Esophagus muscularis mucosa (tissue), 4 donors: Measurements from ENCODE around the gene RIPOR2. TPM values are rescaled to one million over a fixed set of nuclear protein-coding genes. Genes with fewer than 3 reads are reported as not detected.

Experiments used
- DNase-seq: peaks from one replicate; pipeline ENCODE4 v3.0.0-alpha.2; 2017; ENCODE audit errors: extremely low spot score
- H3K27ac ChIP-seq, 4 donors: fragments of 200-600 bp; sonication (generic); replicated peaks in 1 of 4; 1 replicate in 3 of 4; 2 replicates in 1 of 4; pipeline ENCODE4 v1.5.1; 2016 to 2019; ENCODE audit warnings: mild to moderate bottlenecking in 1 of 4
- H3K27me3 ChIP-seq, 4 donors: fragments of 200-600 bp; sonication (generic); one replicate each; pipeline versions ENCODE4 v1.5.1 to v1.6.0; 2016 to 2019
- H3K36me3 ChIP-seq, 4 donors: fragments of 200-600 bp; sonication (generic); one replicate each; pipeline ENCODE4 v1.5.1; 2016 to 2019
- H3K4me1 ChIP-seq, 4 donors: fragments of 200-600 bp; sonication (generic); one replicate each; pipeline ENCODE4 v1.5.1; 2016 to 2019
- H3K4me3 ChIP-seq, 4 donors: fragments of 200-600 bp; sonication (generic); 1 replicate in 2 of 4; 2 replicates in 2 of 4; pipeline ENCODE4 v1.5.1; 2016 to 2019; ENCODE audit warnings: mild to moderate bottlenecking in 4 of 4, moderate library complexity in 1 of 4
- H3K9me3 ChIP-seq, 4 donors: fragments of 200-600 bp; sonication (generic); 1 replicate in 3 of 4; 2 replicates in 1 of 4; pipeline ENCODE4 v1.5.1; 2016 to 2019
- CTCF ChIP-seq, 3 experiments: fragments of 200-600 bp in 2 of 3; fragments of 450-650 bp in 1 of 3; sonication (generic) in 2 of 3; IDR thresholded peaks; one replicate each; pipeline ENCODE4 v1.5.1; 2017 to 2019; ENCODE audit warnings: antibody characterized with exemption in 3 of 3, mild to moderate bottlenecking in 2 of 3, moderate library complexity in 1 of 3
- EP300 ChIP-seq: sonication (generic); formaldehyde crosslinking; IDR thresholded peaks from one replicate; pipeline ENCODE4 v1.6.1; 2017; ENCODE audit warnings: antibody characterized with exemption
- POLR2A ChIP-seq: fragments of 450-650 bp; IDR thresholded peaks from one replicate; pipeline ENCODE4 v1.6.1; 2017; ENCODE audit warnings: antibody characterized with exemption, moderate library complexity, mild to moderate bottlenecking, low read depth
- POLR2AphosphoS5 ChIP-seq, 2 donors: sonication (generic); formaldehyde crosslinking; IDR thresholded peaks; one replicate each; pipeline ENCODE4 v1.6.1; 2017; ENCODE audit warnings: antibody characterized with exemption in 2 of 2
- WGBS: methylation state at CpG from one replicate; pipeline ENCODE4 v1.1.5; 2018; 5-methylcytosine and 5-hydroxymethylcytosine counted together
- intact Hi-C: fragments of 100-400 bp; cut with DNase I; formaldehyde crosslinking; loops from one replicate; pipeline ENCODE4 v1.15.1; 2023
- total RNA-seq, 4 donors: library from RNA; depleted of rRNA; stranded (reverse); fragments of >200 nt; gene quantifications; one replicate each; pipeline versions ENCODE4 v1.1.0 to v1.2.1, GENCODE V29; 2016

RIPOR2 gene
- total RNA-seq, 4 donors from 2014 or later, result 2.6 to 14.4 (median 5.1) TPM

- TF ChIP-seq POLR2A (no peak), EP300 (no peak)
- H3K36me3 ChIP-seq, result no peaks in the 10 kb centered on the region
- peaks cover 0 to 47% (median 3%) of the 10 kb centered on the region in 4 donors for H3K27me3 ChIP-seq
- peak; percentile 79 for DNase-seq
- H3K4me3 ChIP-seq, result peak overlapping the region; percentile 60 to 69 (median 61)
- peaks cover 10 to 44% (median 38%) of the 10 kb centered on the region in 4 donors for H3K4me1 ChIP-seq
- intact Hi-C loops, result no loop called here
- H3K9me3 ChIP-seq, result no peaks in the 10 kb centered on the region
- no peak overlapping the region for H3K27ac ChIP-seq
- WGBS, result 83% methylated on average over 6 of the region's 6 CpGs
Observed at GRCh38 chr6:24911796-24912382, 23.9 kb downstream of the RIPOR2 start.

- Histone ChIP-seq H3K36me3 (no peaks in the 10 kb centered on the region), H3K27me3 (peaks cover 0 to 47% (median 3%) of the 10 kb centered on the region in 4 donors), H3K27ac (peak overlapping the region; percentile 25 to 68 (median 64)), H3K4me3 (peak overlapping the region; percentile 60 to 69 (median 61)), H3K4me1 (peaks cover 10 to 44% (median 38%) of the 10 kb centered on the region in 4 donors), H3K9me3 (no peaks in the 10 kb centered on the region)
- intact Hi-C loops, result no loop called here
- TF ChIP-seq CTCF (IDR thresholded peaks at IDR 0.05) (no peak), EP300 (no peak), POLR2A (no peak), POLR2AphosphoS5 (IDR thresholded peaks at IDR 0.05) (peak; percentile 4 to 33)
- peak; percentile 90 for DNase-seq
- WGBS, result under 1% methylated on average over 33 of the region's 56 CpGs
Observed at GRCh38 chr6:24910961-24911725, 24.6 kb downstream of the RIPOR2 start.

GRCh38 chr6:24910331-24910960 is 25.3 kb downstream of the RIPOR2 start:
- TF ChIP-seq POLR2A, result no peak
- TF ChIP-seq POLR2AphosphoS5 (IDR thresholded peaks at IDR 0.05), result no peak
- TF ChIP-seq EP300, result no peak
- TF ChIP-seq CTCF (IDR thresholded peaks at IDR 0.05), result no peak
- 2% methylated on average over 26 of the region's 33 CpGs for WGBS
- H3K9me3 ChIP-seq, result no peaks in the 10 kb centered on the region
- peaks cover 10 to 44% (median 38%) of the 10 kb centered on the region in 4 donors for H3K4me1 ChIP-seq
- intact Hi-C loops, result no loop called here
- peak overlapping the region; percentile 25 to 68 (median 64) for H3K27ac ChIP-seq
- DNase-seq, result peak; percentile 72
- peak overlapping the region; percentile 60 to 69 (median 61) for H3K4me3 ChIP-seq
- H3K27me3 ChIP-seq, result peaks cover 0 to 47% (median 3%) of the 10 kb centered on the region in 4 donors
- H3K36me3 ChIP-seq, result no peaks in the 10 kb centered on the region

GRCh38 chr6:24909241-24910216 is 26.2 kb downstream of the RIPOR2 start:
- intact Hi-C loops, result no loop called here
- TF ChIP-seq POLR2AphosphoS5 (IDR thresholded peaks at IDR 0.05), result no peak
- no peak for TF ChIP-seq POLR2A
- no peak for TF ChIP-seq EP300
- no peak for TF ChIP-seq CTCF (IDR thresholded peaks at IDR 0.05)
- peak overlapping the region; percentile 25 to 68 (median 44) for H3K27ac ChIP-seq
- peaks cover 10 to 44% (median 38%) of the 10 kb centered on the region in 4 donors for H3K4me1 ChIP-seq
- H3K4me3 ChIP-seq, result peak overlapping the region; percentile 60 to 69 (median 61)
- DNase-seq, result peak; percentile 91
- H3K9me3 ChIP-seq, result no peaks in the 10 kb centered on the region
- no peaks in the 10 kb centered on the region for H3K36me3 ChIP-seq
- H3K27me3 ChIP-seq, result peaks cover 0 to 41% (median 3%) of the 10 kb centered on the region in 4 donors
- 67% methylated on average over 20 of the region's 20 CpGs for WGBS
